CD14-positive monocyte (primary cell): Measurements from ENCODE around the gene SLC24A3. TPM values are rescaled to one million over a fixed set of nuclear protein-coding genes. Genes with fewer than 3 reads are reported as not detected.

Source experiments
- DNase-seq, 3 donors: peaks; one replicate each; pipeline ENCODE4 v3.0.0-alpha.2; 2011 to 2022
- H2AFZ ChIP-seq: 2 replicates; pipeline ENCODE4 v1.6.0; 2012; ENCODE audit warnings: mild to moderate bottlenecking, low read depth, low read length, inconsistent platforms; ENCODE audit not compliant: insufficient read depth, poor library complexity, severe bottlenecking
- H3K27ac ChIP-seq, 2 donors: 1 replicate in 1 of 2; 2 replicates in 1 of 2; pipeline ENCODE4 v1.5.1; 2012 to 2013; ENCODE audit warnings: low read length in 2 of 2, control low read depth in 1 of 2, inconsistent platforms in 1 of 2, low read depth in 1 of 2, mild to moderate bottlenecking in 1 of 2
- H3K27me3 ChIP-seq, 2 donors: one replicate each; pipeline versions ENCODE4 v1.6.0 to v1.6.1; 2011 to 2013; ENCODE audit warnings: low read length in 2 of 2; ENCODE audit not compliant: control insufficient read depth in 2 of 2, insufficient read depth in 2 of 2
- H3K36me3 ChIP-seq, 2 donors: replicated peaks in 1 of 2; 1 replicate in 1 of 2; 2 replicates in 1 of 2; pipeline versions ENCODE4 v1.5.1 to v1.6.1; 2012 to 2013; ENCODE audit warnings: low read length in 2 of 2, control low read depth in 1 of 2, inconsistent platforms in 1 of 2, mild to moderate bottlenecking in 1 of 2; ENCODE audit not compliant: insufficient read depth in 2 of 2, control insufficient read depth in 1 of 2
- H3K4me1 ChIP-seq, 2 donors: 1 replicate in 1 of 2; 2 replicates in 1 of 2; pipeline versions ENCODE4 v1.5.1 to v1.6.1; 2012 to 2013; ENCODE audit warnings: low read length in 2 of 2, control low read depth in 1 of 2, inconsistent platforms in 1 of 2, mild to moderate bottlenecking in 1 of 2, moderate library complexity in 1 of 2; ENCODE audit not compliant: insufficient read depth in 2 of 2, control insufficient read depth in 1 of 2
- H3K4me2 ChIP-seq: replicated peaks from 2 replicates; pipeline ENCODE3; 2012; ENCODE audit warnings: low read length, moderate library complexity, mild to moderate bottlenecking; ENCODE audit not compliant: poor library complexity, severe bottlenecking; ENCODE audit errors: extremely low read depth
- H3K4me3 ChIP-seq, 3 experiments: fragments of 200-600 bp in 1 of 3; sonication (generic) in 1 of 3; replicated peaks in 1 of 3; 1 replicate in 2 of 3; 2 replicates in 1 of 3; pipeline ENCODE4 v1.5.1; 2011 to 2013; ENCODE audit warnings: low read length in 3 of 3, mild to moderate bottlenecking in 3 of 3, control low read depth in 2 of 3, low read depth in 2 of 3, inconsistent platforms in 1 of 3, moderate library complexity in 1 of 3
- H3K79me2 ChIP-seq: 2 replicates; pipeline ENCODE4 v1.6.0; 2012; ENCODE audit warnings: mild to moderate bottlenecking, control low read depth, inconsistent platforms, low read length, moderate library complexity; ENCODE audit not compliant: insufficient read depth
- H3K9ac ChIP-seq: 2 replicates; pipeline ENCODE4 v1.6.0; 2017; ENCODE audit warnings: low read length, mild to moderate bottlenecking; ENCODE audit not compliant: insufficient read depth, poor library complexity, severe bottlenecking
- H3K9me3 ChIP-seq, 2 donors: replicated peaks in 1 of 2; 1 replicate in 1 of 2; 2 replicates in 1 of 2; pipeline versions ENCODE4 v1.5.1 to v1.6.1; 2012 to 2013; ENCODE audit warnings: low read length in 2 of 2, control low read depth in 1 of 2; ENCODE audit not compliant: control insufficient read depth in 1 of 2, insufficient read depth in 1 of 2
- H4K20me1 ChIP-seq: 2 replicates; pipeline ENCODE4 v1.6.0; 2012; ENCODE audit warnings: mild to moderate bottlenecking, low read length, control low read depth, moderate library complexity; ENCODE audit not compliant: insufficient read depth
- H3K27ac Mint-ChIP-seq, 7 donors: one replicate each; pipeline ENCODE4 v1.8.0; 2020; ENCODE audit warnings: mild to moderate bottlenecking in 7 of 7, mixed read lengths in 7 of 7, moderate library complexity in 6 of 7, inconsistent platforms in 2 of 7
- H3K27me3 Mint-ChIP-seq, 3 donors: one replicate each; pipeline ENCODE4 v1.8.0; 2021 to 2022; ENCODE audit warnings: low read depth in 3 of 3, mild to moderate bottlenecking in 3 of 3, mixed read lengths in 3 of 3, moderate library complexity in 3 of 3, inconsistent platforms in 1 of 3
- H3K36me3 Mint-ChIP-seq, 2 donors: one replicate each; pipeline ENCODE4 v1.8.0; 2020; ENCODE audit warnings: mixed read lengths in 2 of 2, inconsistent platforms in 1 of 2, mild to moderate bottlenecking in 1 of 2
- H3K4me1 Mint-ChIP-seq: one replicate; pipeline ENCODE4 v1.8.0; 2020; ENCODE audit warnings: mild to moderate bottlenecking, mixed read lengths
- H3K4me3 Mint-ChIP-seq, 2 donors: one replicate each; pipeline ENCODE4 v1.8.0; 2020; ENCODE audit warnings: mild to moderate bottlenecking in 2 of 2, mixed read lengths in 2 of 2, moderate library complexity in 1 of 2
- H3K9me3 Mint-ChIP-seq, 7 donors: one replicate each; pipeline ENCODE4 v1.8.0; 2020 to 2022; ENCODE audit warnings: mixed read lengths in 7 of 7, mild to moderate bottlenecking in 6 of 7, moderate library complexity in 6 of 7, inconsistent platforms in 2 of 7
- WGBS: methylation state at CpG from one replicate; pipeline ENCODE4 v1.1.5; 2013; ENCODE audit warnings: missing lambda C conversion rate; ENCODE audit not compliant: insufficient coverage; 5-methylcytosine and 5-hydroxymethylcytosine counted together
- intact Hi-C, 2 donors: fragments of 100-400 bp; cut with micrococcal nuclease; formaldehyde crosslinking; loops; one replicate each; pipeline versions ENCODE4 v1.15.0 to v1.15.1; 2023
- polyA plus RNA-seq, 3 donors: library from polyadenylated mRNA; depleted of rRNA in 1 of 3; unstranded in 2 of 3; stranded (reverse) in 1 of 3; fragments of 300-500 nt in 2 of 3; fragments of >200 nt in 1 of 3; fragmentation: Illumina TruSeq in 2 of 3; gene quantifications; 1 replicate in 2 of 3; 2 replicates in 1 of 3; pipeline ENCODE4 v1.2.3, GENCODE V29; 2012 to 2021
- TF ChIP-seq, protein P1 (sequence below): fragments of 200-600 bp; IDR thresholded peaks from one replicate; pipeline ENCODE4 v1.8.0; 2022; ENCODE audit warnings: antibody characterized with exemption, mild to moderate bottlenecking

The SLC24A3 gene
- polyA plus RNA-seq, 3 donors, result 0.04 to 0.08 TPM; not detected in 1

DNA sequence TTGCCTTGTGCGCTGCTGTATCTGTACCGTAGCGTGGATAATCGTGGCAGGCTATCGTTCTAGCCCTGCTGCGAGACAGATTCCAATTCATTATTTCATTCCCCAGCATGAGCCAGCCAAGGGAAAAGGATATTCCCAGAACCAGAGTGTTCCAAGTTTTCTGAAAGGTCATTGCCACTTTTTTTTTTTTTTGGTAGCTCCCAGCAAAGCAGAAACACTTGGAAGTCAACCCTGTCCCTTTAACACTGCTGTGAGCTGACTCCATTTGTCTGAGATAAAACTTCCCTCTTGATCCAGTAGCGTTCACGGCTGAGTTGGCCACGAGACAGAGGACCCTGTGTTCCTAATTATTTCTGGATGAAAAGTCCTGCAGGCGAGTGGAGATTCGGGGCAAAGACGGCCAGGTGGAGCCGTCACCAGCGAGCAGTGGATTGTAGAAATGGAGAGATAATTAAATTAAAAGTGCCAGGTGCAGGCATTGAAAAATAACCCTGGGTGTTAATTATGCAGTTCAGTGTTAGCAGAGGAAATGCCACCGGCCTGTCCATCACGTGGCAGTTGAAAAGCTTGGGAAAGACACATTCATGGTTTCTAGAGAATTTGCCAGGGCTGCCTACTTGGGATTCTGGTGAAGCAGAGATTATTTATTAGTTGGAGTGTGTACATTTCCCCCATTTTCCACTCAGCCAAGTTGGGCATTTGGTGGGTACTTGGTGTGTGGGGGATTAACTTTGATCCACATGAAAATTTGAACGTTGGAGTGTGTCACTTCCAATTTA lies 164.2 kb downstream of the SLC24A3 start:
- 97% methylated on average over 15 of the region's 17 CpGs for WGBS
- H3K79me2 ChIP-seq, result no peaks in the 10 kb centered on the region
- no peak overlapping the region for H3K4me2 ChIP-seq
- H3K4me1 ChIP-seq, result no peaks in the 10 kb centered on the region
- H3K9me3 ChIP-seq, result no peaks in the 10 kb centered on the region
- Mint-ChIP-seq H3K9me3 (peaks cover 0 to 2% (median 0%) of the 10 kb centered on the region in 7 donors), H3K27me3 (peaks cover 1 to 4% (median 2%) of the 10 kb centered on the region in 3 donors), H3K4me3 (no peak overlapping the region), H3K27ac (no peak overlapping the region), H3K4me1 (peaks cover 3% of the 10 kb centered on the region), H3K36me3 (no peaks in the 10 kb centered on the region)
- no peak overlapping the region for H3K4me3 ChIP-seq
- TF ChIP-seq, protein P1, sequence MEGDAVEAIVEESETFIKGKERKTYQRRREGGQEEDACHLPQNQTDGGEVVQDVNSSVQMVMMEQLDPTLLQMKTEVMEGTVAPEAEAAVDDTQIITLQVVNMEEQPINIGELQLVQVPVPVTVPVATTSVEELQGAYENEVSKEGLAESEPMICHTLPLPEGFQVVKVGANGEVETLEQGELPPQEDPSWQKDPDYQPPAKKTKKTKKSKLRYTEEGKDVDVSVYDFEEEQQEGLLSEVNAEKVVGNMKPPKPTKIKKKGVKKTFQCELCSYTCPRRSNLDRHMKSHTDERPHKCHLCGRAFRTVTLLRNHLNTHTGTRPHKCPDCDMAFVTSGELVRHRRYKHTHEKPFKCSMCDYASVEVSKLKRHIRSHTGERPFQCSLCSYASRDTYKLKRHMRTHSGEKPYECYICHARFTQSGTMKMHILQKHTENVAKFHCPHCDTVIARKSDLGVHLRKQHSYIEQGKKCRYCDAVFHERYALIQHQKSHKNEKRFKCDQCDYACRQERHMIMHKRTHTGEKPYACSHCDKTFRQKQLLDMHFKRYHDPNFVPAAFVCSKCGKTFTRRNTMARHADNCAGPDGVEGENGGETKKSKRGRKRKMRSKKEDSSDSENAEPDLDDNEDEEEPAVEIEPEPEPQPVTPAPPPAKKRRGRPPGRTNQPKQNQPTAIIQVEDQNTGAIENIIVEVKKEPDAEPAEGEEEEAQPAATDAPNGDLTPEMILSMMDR, result no peak
- no peaks in the 10 kb centered on the region for H3K27me3 ChIP-seq
- intact Hi-C loops, result no loop called here
- H2AFZ ChIP-seq, result no peak overlapping the region
- H3K36me3 ChIP-seq, result no peaks in the 10 kb centered on the region
- H3K9ac ChIP-seq, result no peak overlapping the region
- H4K20me1 ChIP-seq, result no peaks in the 10 kb centered on the region
- no peak overlapping the region for H3K27ac ChIP-seq
- DNase-seq, result no peak

DNA sequence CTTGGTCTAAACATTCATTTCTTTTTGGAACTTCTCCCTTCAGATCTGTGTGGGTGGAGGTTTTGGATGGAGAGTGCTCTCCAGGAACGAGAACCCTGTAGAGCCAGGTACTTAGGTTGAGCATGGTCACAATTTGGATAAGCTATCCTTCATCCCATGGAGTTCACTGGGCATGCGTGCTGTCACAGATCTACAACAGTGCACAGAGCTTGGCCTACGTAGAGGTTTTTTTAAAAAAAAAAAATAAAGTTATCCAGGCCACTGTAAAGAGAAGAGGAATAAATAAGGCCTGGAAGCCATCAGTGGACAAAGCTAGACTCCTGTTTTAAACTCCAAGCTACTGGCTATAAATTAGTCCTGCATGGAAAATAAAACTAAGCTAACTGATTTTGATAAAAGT lies 165.6 kb downstream of the SLC24A3 start:
- no peak for DNase-seq
- H3K4me1 ChIP-seq, result no peaks in the 10 kb centered on the region
- no peak overlapping the region for H3K4me2 ChIP-seq
- Mint-ChIP-seq H3K36me3 (no peaks in the 10 kb centered on the region), H3K4me3 (no peak overlapping the region), H3K27ac (no peak overlapping the region), H3K27me3 (peaks cover 1 to 2% (median 2%) of the 10 kb centered on the region in 3 donors), H3K4me1 (peaks cover 3% of the 10 kb centered on the region), H3K9me3 (peaks cover 0 to 2% (median 0%) of the 10 kb centered on the region in 7 donors)
- no CpG with 5 or more reads among the region's 3 CpGs for WGBS
- H3K9ac ChIP-seq, result no peak overlapping the region
- no peaks in the 10 kb centered on the region for H3K27me3 ChIP-seq
- H3K36me3 ChIP-seq, result no peaks in the 10 kb centered on the region
- no peaks in the 10 kb centered on the region for H3K9me3 ChIP-seq
- no peaks in the 10 kb centered on the region for H3K79me2 ChIP-seq
- intact Hi-C loops, result no loop called here
- TF ChIP-seq, protein P1, result no peak
- H3K4me3 ChIP-seq, result no peak overlapping the region
- no peaks in the 10 kb centered on the region for H4K20me1 ChIP-seq
- no peak overlapping the region for H2AFZ ChIP-seq
- H3K27ac ChIP-seq, result no peak overlapping the region
